Loucy (cell line): ENCODE results near the gene AFF1.

Experiments used
- EZH2phosphoT487 ChIP-seq: fragments of 200-600 bp; IDR thresholded peaks from 2 replicates; pipeline ENCODE4 v1.6.1; 2018; ENCODE audit warnings: antibody characterized with exemption, mild to moderate bottlenecking, moderate library complexity, borderline replicate concordance
- TF ChIP-seq, protein P1 (sequence below): fragments of 200-600 bp; sonication (generic); conservative IDR thresholded peaks from 2 replicates; pipeline ENCODE4 v1.5.1; 2014; ENCODE audit warnings: mild to moderate bottlenecking, antibody characterized with exemption, low read length

- TF ChIP-seq, protein P1, sequence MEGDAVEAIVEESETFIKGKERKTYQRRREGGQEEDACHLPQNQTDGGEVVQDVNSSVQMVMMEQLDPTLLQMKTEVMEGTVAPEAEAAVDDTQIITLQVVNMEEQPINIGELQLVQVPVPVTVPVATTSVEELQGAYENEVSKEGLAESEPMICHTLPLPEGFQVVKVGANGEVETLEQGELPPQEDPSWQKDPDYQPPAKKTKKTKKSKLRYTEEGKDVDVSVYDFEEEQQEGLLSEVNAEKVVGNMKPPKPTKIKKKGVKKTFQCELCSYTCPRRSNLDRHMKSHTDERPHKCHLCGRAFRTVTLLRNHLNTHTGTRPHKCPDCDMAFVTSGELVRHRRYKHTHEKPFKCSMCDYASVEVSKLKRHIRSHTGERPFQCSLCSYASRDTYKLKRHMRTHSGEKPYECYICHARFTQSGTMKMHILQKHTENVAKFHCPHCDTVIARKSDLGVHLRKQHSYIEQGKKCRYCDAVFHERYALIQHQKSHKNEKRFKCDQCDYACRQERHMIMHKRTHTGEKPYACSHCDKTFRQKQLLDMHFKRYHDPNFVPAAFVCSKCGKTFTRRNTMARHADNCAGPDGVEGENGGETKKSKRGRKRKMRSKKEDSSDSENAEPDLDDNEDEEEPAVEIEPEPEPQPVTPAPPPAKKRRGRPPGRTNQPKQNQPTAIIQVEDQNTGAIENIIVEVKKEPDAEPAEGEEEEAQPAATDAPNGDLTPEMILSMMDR, result no peak
- TF ChIP-seq EZH2phosphoT487, result no peak
Observed at GRCh38 chr4:87033902-87034301, 99.1 kb downstream of the AFF1 start.
